B cell (primary cell): ENCODE data around the gene URB1.

Experiments used
- EZH2 ChIP-seq: IDR thresholded peaks from 2 replicates; pipeline ENCODE4 v1.6.1; 2012; ENCODE audit warnings: borderline replicate concordance, low read depth, mild to moderate bottlenecking, moderate library complexity, low read length; ENCODE audit not compliant: insufficient read depth, poor library complexity, severe bottlenecking
- TF ChIP-seq, protein P1 (sequence below): fragments of 200-600 bp; IDR thresholded peaks from one replicate; pipeline ENCODE4 v1.8.0; 2022; ENCODE audit warnings: antibody characterized with exemption, mild to moderate bottlenecking

DNA sequence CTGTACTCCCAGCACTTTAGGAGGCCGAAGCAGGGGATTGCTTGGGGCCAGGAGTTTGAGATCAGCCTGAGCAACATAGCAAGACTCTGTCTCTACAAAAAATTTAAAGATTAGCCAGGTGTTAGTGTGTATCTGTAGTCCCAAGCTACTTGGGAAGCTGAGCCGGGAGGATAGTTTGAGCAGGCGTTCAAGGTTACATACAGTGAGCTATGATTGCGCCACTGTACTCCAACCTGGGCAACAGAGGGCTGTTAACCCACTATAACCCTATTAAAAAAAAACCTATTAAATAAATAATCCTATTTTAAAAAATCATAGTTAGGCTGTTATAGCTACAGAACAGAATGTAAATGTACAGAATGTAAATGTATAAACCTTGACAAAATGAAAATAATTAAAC is 116.1 kb downstream of the URB1 start:
- TF ChIP-seq, protein P1, sequence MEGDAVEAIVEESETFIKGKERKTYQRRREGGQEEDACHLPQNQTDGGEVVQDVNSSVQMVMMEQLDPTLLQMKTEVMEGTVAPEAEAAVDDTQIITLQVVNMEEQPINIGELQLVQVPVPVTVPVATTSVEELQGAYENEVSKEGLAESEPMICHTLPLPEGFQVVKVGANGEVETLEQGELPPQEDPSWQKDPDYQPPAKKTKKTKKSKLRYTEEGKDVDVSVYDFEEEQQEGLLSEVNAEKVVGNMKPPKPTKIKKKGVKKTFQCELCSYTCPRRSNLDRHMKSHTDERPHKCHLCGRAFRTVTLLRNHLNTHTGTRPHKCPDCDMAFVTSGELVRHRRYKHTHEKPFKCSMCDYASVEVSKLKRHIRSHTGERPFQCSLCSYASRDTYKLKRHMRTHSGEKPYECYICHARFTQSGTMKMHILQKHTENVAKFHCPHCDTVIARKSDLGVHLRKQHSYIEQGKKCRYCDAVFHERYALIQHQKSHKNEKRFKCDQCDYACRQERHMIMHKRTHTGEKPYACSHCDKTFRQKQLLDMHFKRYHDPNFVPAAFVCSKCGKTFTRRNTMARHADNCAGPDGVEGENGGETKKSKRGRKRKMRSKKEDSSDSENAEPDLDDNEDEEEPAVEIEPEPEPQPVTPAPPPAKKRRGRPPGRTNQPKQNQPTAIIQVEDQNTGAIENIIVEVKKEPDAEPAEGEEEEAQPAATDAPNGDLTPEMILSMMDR: no peak
- no peak for TF ChIP-seq EZH2
